Measurements from ENCODE around the gene SLC4A9. TPM values are rescaled to one million over a fixed set of nuclear protein-coding genes. Genes with fewer than 3 reads are reported as not detected.
A peak's percentile ranks its signal among the peaks of the same experiment; 100 is the strongest.
"Not testable (repeated sequence)": the region's sequence is repeated elsewhere in the genome, so short reads cannot be mapped to it uniquely, and the experiment has no call there.

SLC4A9 gene
- total and polyA plus RNA-seq, 2 experiments from 2014 or later, result not detected

GRCh38 chr5:140342287-140342686 is 17.7 kb upstream of the SLC4A9 start:
- TF ChIP-seq EZH2 (IDR thresholded peaks at IDR 0.05; ENCODE audit: insufficient read depth, poor library complexity, severe bottlenecking) (no peak), EZH2phosphoT487 (IDR thresholded peaks at IDR 0.05; ENCODE audit: insufficient read depth, low read depth) (no peak)
- H3K4me1 ChIP-seq (ENCODE audit: insufficient read depth), result peaks cover 32% of the 10 kb centered on the region
- H3K4me2 ChIP-seq (ENCODE audit: unreplicated experiment), result no peak overlapping the region
- H2AFZ ChIP-seq, result no peak overlapping the region
- no peak overlapping the region for H3K27ac ChIP-seq
- WGBS, 2 experiments (ENCODE audit: low coverage in 1 of 2, low lambda C conversion rate in 2 of 2, missing lambda C conversion rate in 2 of 2), result 82 to 83% methylated on average over 6 of the region's 6 CpGs
- no peaks in the 10 kb centered on the region for H3K27me3 ChIP-seq (replicated peaks; ENCODE audit: insufficient read depth)
- no peaks in the 10 kb centered on the region for H4K20me1 ChIP-seq (ENCODE audit: insufficient read depth)
- no peak overlapping the region for H3K4me3 ChIP-seq
- in situ Hi-C loops (cut with MboI), result no loop called here
- H3K9me2 ChIP-seq (ENCODE audit: insufficient read depth), result no peaks in the 10 kb centered on the region
- no peaks in the 10 kb centered on the region for H3K36me3 ChIP-seq (ENCODE audit: low read depth)
- no peaks in the 10 kb centered on the region for H3K9me3 ChIP-seq (ENCODE audit: low read depth)
- no peak overlapping the region for H3K9ac ChIP-seq
- peaks cover 37% of the 10 kb centered on the region for H3F3A ChIP-seq (ENCODE audit: insufficient read depth)
- no peak for DNase-seq
- H3K79me2 ChIP-seq (ENCODE audit: insufficient read depth), result peaks cover 14% of the 10 kb centered on the region

DNA sequence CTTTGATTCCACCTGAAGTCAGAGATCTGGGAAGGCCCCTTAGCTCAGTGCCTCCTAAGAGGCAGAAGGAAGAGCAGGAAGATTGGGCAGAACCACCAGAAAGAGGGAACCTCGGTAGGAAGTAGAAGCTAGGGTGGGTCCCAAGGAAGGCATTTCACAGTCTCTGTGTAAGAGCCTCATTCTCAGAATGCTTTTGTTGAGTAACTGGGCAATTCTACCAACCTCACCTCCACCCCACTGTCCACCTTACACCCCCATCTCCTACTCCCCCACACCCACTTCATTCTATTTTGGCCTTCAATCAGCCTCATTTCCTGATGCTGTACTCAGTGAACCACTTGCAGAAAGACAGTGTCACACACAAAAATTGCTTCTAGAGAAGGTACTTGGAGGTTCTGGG is 17.1 kb upstream of the SLC4A9 start:
- Histone ChIP-seq H3K36me3 (ENCODE audit: low read depth) (no peaks in the 10 kb centered on the region), H4K20me1 (ENCODE audit: insufficient read depth) (no peaks in the 10 kb centered on the region), H3K4me1 (ENCODE audit: insufficient read depth) (peaks cover 27% of the 10 kb centered on the region), H3K79me2 (ENCODE audit: insufficient read depth) (peaks cover 14% of the 10 kb centered on the region), H3K9me3 (ENCODE audit: low read depth) (no peaks in the 10 kb centered on the region), H3K9me2 (ENCODE audit: insufficient read depth) (no peaks in the 10 kb centered on the region), H3K4me3 (no peak overlapping the region), H2AFZ (no peak overlapping the region), H3K27me3 (replicated peaks; ENCODE audit: insufficient read depth) (no peaks in the 10 kb centered on the region), H3K9ac (no peak overlapping the region), H3F3A (ENCODE audit: insufficient read depth) (peaks cover 31% of the 10 kb centered on the region), H3K27ac (no peak overlapping the region), H3K4me2 (ENCODE audit: unreplicated experiment) (no peak overlapping the region)
- TF ChIP-seq EZH2phosphoT487 (IDR thresholded peaks at IDR 0.05; ENCODE audit: insufficient read depth, low read depth), result no peak
- TF ChIP-seq EZH2 (IDR thresholded peaks at IDR 0.05; ENCODE audit: insufficient read depth, poor library complexity, severe bottlenecking), result no peak
- 61 to 67% methylated on average over 1 of the region's 1 CpG for WGBS, 2 experiments (ENCODE audit: low coverage in 1 of 2, low lambda C conversion rate in 2 of 2, missing lambda C conversion rate in 2 of 2)
- in situ Hi-C loops (cut with MboI), result no loop called here
- DNase-seq, result no peak

DNA sequence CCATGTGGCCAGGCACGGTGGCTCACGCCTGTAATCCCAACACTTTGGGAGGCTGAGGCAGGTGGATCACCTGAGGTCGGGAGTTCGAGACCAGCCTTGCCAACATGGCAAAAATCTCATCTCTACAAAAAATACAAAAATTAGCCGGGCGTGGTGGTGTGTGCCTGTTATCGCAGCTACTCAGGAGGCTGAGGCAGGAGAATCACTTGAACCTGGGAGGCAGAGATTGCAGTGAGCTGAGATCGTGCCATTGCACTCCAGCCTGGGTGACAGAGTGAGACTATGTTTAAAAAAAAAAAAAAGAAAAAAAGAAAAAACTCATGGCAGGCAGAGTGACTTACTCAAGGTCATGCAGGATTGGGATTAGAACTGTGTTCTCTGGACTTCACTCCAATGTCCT is 16.1 kb upstream of the SLC4A9 start:
- H3K9me3 ChIP-seq (ENCODE audit: low read depth); H3K27me3 ChIP-seq (replicated peaks; ENCODE audit: insufficient read depth); H3K9ac ChIP-seq; H3K4me3 ChIP-seq; H3K36me3 ChIP-seq (ENCODE audit: low read depth); H3K27ac ChIP-seq; H3K9me2 ChIP-seq (ENCODE audit: insufficient read depth); in situ Hi-C loops (cut with MboI); H4K20me1 ChIP-seq (ENCODE audit: insufficient read depth); DNase-seq; H2AFZ ChIP-seq; H3K4me2 ChIP-seq (ENCODE audit: unreplicated experiment): not testable (repeated sequence)
- Histone ChIP-seq H3F3A (ENCODE audit: insufficient read depth) (peaks cover 22% of the 10 kb centered on the region), H3K79me2 (ENCODE audit: insufficient read depth) (peaks cover 14% of the 10 kb centered on the region), H3K4me1 (ENCODE audit: insufficient read depth) (peaks cover 18% of the 10 kb centered on the region)
- WGBS, 2 experiments (ENCODE audit: low coverage in 1 of 2, low lambda C conversion rate in 2 of 2, missing lambda C conversion rate in 2 of 2), result 96 to 99% methylated on average over 8 of the region's 8 CpGs

DNA sequence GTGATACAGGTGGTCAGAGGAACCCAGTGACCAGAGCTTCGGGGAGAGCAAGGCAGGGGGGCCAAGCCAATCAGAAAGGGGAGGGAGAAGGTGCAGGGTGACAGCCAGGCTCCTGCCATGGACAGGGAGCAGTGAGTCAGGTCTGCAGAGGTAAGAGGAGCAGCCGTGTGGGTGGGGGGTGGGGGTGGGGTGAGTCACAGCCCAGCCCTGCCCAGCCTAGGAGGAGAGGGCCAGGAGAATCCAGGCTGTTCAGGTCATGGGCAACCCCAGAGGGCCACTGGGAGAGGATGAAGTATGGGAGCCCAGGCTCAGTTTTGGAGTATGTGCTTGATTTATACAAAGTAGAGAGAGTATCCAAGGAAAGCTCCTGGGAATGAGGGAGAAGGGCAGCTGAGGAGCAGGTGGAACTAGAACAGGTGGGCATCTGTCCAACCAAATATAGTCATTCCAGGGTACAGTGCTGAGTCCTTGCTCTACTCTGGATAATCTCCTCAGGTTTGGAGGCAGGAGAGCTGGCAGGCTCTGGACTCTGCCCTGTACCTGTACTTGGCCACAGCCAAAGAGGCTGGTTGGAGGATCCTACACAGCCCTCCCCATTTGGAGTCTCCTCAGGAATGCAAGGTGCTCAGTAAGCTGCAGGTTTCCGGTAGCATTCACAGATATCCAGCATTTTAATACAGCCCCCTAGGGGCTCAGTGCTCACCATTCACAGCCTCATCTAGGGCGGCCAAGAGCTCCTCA is 15.1 kb upstream of the SLC4A9 start:
- Histone ChIP-seq H3K9me3 (ENCODE audit: low read depth) (no peaks in the 10 kb centered on the region), H3K79me2 (ENCODE audit: insufficient read depth) (peaks cover 14% of the 10 kb centered on the region), H3F3A (ENCODE audit: insufficient read depth) (peaks cover 14% of the 10 kb centered on the region; the same call in 1 of the 2 replicates), H4K20me1 (ENCODE audit: insufficient read depth) (no peaks in the 10 kb centered on the region), H3K4me2 (ENCODE audit: unreplicated experiment) (peak overlapping the region; percentile 85), H3K36me3 (ENCODE audit: low read depth) (no peaks in the 10 kb centered on the region), H3K27me3 (replicated peaks; ENCODE audit: insufficient read depth) (no peaks in the 10 kb centered on the region), H3K4me1 (ENCODE audit: insufficient read depth) (peaks cover 17% of the 10 kb centered on the region), H3K9me2 (ENCODE audit: insufficient read depth) (no peaks in the 10 kb centered on the region), H3K27ac (no peak overlapping the region), H3K9ac (peak overlapping the region; percentile 73; the same call in 1 of the 2 replicates), H3K4me3 (peak overlapping the region; percentile 78), H2AFZ (no peak overlapping the region)
- TF ChIP-seq EZH2phosphoT487 (IDR thresholded peaks at IDR 0.05; ENCODE audit: insufficient read depth, low read depth) (no peak), EZH2 (IDR thresholded peaks at IDR 0.05; ENCODE audit: insufficient read depth, poor library complexity, severe bottlenecking) (no peak)
- DNase-seq, result peak; percentile 60
- WGBS, 2 experiments (ENCODE audit: low coverage in 1 of 2, low lambda C conversion rate in 2 of 2, missing lambda C conversion rate in 2 of 2), result 69 to 98% methylated on average over 3 to 4 of the region's 4 CpGs
- in situ Hi-C loops (cut with MboI), result no loop called here
